Measurements from ENCODE around the gene CNEP1R1. TPM values are rescaled to one million over a fixed set of nuclear protein-coding genes. Genes with fewer than 3 reads are reported as not detected.

CNEP1R1 gene
- total RNA-seq, 1 donor from 2014 or later: 21.8 TPM

DNA sequence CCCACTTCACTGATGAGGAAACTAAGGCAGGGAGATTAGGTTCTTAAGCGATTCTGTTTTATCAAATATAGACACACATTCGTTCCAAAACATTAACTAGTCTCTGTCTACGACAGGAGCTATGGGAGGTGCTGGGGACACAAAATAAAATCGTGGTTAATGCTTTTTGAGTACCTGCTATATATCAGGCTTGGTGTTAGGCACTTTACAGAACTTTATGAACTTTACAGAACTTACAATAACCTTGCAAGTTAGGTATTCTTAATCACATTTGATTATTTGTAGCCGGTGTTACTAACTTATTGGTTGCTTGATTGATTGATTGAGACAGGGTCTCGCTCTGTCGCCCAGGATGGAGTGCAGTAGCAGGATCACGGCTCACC lies 40.2 kb downstream of the CNEP1R1 start:
- DNase-seq (ENCODE audit: low read depth in 2 of 2): no peak

DNA sequence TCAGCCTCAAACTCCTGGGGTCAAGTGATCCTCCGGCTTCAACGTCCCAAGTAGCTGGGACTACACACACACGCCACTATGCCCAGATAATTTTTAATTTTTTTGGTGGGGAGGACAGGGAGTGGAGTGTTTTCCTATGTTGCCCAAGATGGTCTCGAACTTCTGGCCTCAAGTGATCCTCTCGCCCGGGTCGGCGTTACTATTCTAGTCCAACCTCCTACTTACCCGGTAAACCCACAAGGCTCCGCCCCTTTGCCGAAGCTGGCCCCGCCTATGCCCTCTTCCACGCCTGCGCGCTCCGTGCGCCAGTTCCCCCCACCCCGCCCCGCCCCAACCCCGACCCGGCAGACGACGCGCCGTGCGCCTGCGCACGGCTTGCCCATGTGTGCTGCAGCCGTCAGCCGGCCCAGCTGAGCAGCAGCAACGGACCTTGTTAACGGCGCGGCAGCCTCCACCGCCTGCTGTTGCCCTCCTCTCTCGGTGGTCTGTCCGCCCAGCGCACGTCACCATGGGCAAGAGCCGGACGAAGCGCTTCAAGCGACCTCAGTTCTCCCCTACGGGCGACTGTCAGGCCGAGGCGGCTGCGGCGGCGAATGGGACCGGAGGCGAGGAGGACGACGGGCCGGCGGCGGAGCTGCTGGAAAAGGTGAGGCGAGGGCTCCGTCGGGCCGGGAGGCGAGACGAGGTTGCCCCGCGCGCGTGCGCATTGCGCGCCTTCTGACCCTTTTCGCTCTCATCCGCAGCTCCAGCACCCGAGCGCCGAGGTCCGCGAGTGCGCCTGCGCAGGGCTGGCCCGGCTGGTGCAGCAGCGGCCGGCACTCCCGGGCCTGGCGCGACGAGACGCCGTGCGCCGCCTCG lies 40.8 kb downstream of the CNEP1R1 start, which contains the start of gene HEATR3:
Gene HEATR3, plus strand, starts transcription at position 347 of the 858 bp plus-strand sequence. Its CDS starts 162 bp downstream, at position 509.
- peak; percentile 84 to 93 for DNase-seq (ENCODE audit: low read depth in 2 of 2)

DNA sequence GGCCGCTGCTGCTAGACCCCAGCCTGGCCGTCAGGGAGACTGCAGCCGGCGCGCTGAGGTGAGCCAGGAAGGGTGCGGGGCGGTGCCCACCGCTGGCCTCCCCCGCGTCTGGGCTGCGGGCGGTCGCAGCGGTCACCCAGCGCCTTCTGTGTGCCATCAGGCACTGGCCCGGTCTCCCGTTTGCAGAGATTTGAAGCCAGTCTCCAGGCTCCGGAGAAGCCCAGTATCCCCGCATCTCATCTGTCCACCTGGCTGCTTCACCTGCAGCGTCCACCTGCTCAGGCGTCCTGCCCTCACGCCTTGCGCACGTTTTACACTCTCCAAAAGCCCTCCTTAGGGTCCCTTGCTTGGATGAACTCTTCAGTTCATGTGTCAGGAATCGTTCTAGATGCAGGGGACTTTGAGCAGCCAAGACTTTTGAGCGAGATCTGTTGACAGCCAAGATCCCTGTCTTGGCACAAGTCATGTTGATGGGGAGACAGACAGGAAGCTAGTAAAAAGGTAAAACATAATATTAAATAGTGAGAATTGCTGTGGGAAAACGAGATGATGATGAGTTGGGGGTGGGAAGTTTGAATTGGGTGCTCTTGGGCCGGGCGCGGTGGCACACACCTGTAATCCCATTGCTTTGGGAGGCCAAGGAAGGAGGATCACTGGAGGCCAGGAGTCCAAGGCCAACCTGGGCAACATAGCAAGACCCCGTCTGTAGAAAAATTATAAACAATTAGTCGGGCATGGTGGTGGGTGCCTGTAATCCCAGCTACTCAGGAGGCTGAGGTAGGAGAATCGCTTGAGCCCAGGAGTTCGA lies 41.7 kb downstream of the CNEP1R1 start:
- DNase-seq (ENCODE audit: low read depth in 2 of 2): no peak

DNA sequence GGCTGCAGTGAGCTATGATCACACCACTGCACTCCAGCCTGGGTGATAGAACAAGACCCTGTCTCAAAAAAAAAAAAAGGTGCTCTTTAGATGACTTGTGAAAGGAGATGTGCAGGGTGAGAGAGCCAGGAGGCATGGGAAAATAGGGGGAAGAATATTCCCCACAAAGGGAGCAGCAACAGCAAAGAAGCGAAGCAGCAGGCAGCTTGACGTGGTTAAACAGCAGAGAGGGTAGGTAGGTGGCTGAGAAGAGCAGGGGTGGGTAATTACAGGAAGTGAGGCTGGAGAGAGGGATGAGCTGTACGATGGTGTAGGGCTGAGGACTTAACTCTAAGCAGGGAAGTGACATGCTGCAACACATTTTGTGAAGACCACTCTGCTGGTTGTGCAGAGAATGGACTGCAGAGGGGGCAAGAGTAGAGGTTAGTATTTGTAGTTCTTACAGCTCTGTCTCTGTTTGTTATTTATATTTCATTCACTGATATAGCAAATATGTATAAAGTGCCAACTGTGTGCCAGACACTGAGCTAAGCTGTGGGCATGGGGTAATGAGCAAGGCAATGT lies 42.3 kb downstream of the CNEP1R1 start:
- peak; percentile 68 to 75 for DNase-seq (ENCODE audit: low read depth in 2 of 2)

DNA sequence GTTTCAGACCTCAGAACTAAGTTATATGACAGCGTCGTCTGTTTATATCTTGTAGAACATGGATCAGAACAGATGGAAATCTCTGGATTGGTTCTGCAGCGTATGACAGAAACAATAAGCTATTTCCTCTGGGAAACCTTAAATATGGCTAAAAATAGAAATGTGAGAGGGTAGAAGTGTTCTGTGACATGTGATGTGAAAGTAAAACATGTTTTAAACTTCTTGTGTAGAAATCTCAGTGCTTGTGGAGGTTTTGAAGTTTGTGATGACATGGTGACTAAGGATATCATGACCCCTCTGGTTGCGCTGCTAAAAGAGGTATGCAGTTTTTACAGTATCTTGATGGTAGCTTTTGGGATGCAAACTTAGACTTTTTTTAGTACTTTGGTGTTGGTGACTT lies 43.5 kb downstream of the CNEP1R1 start:
- DNase-seq (ENCODE audit: low read depth in 2 of 2): peak in 1 of 2 donors; percentile 39

DNA sequence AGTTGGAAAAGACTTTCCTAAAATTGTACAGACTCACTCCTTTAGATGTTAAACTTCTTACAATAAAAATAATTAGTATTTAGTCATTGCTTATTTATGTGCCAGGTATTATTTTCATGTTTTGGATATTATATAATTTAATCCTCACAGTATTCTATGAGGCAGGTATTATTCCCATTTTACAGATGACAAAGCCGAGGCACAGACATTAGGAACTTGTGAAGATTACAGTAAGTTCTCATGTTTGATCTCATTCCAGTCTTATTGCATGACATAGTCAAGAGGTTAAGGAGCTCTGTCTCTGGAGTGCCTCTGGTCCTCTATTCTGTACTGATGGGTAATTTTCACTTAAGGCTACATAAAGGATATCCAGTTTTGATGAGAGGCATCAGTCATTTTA lies 44.0 kb downstream of the CNEP1R1 start:
- DNase-seq (ENCODE audit: low read depth in 2 of 2): no peak

DNA sequence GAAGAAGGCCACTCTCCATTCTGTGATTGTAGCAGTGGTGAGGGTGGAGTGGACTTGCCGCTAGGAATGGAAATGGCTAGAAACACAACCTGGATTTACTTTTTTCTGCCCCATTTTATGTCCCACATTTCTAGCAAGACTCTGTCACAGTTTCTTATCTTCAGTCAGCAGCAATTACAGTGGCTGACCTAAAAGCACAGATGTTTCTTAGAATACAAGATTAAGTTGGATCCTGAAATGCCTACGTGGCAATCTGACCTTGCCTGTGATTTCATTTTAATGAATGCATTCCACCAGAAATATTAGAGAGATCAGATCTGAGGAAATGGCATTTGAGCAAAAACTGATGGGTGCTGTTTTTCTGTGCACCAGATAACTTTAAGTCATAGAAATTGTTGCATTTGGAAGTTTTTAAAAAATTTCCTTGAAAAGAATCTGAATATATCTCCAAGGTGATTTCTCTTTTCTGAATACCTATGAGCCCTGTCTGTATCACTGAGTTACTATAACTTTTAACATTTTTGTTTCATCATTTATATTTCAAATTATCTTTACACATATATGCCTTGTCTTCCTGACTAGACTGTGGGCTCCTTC lies 46.1 kb downstream of the CNEP1R1 start:
- DNase-seq (ENCODE audit: low read depth in 2 of 2): no peak

DNA sequence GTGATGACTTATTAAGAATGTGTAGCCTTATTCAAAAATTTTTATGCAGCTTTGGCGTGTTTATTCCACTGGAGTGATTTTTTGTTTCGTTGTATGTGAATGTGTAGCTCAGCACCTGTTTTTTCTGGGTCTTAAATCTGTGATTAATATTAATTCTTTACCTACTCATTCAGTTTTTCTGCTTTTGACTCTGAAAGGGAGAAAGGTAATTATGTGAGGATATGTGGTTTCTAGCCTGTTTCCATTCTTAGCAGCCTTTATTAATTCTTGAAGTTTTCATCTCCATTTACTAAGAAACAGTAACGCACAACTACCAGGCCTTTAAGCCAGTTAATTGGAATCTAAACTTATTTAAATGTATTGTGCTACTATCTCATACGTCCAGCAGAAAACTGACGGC lies 47.7 kb downstream of the CNEP1R1 start:
- DNase-seq (ENCODE audit: low read depth in 2 of 2): no peak

DNA sequence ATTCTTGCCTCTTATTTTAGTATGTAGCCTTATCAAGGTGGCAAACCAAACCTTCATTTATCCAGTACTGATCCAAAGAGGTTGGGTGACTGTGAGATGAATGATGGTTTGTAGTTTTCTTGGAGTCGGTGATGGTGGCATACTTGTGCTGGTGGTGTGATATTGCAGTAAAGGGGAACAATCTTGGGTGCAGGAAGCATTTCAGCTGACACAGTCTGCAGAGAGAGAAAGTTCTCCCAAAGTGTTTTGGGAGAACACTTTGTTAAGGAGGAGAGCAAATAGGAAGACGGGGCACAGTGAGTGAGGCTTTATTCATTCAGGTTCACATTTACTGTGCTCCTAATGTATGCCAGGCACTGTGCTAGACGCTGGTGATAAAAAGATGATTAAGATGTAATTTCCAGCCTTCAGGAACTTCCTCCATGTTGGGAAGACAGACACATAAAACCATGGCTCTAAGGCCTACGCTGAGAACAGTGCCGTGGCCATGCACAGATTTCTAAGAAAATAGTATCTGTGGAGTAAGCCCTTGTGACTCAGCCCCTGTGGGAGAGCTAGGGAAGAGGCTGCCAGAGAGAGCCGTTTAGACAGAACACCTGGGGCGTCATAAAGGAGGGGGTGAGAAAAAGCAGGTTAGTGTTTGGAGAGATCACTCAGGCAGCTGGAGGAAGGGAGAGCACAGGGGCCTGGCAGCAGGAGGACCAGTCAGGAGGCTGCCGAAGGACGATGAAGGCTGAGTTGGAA lies 54.5 kb downstream of the CNEP1R1 start:
- DNase-seq (ENCODE audit: low read depth in 2 of 2): no peak

DNA sequence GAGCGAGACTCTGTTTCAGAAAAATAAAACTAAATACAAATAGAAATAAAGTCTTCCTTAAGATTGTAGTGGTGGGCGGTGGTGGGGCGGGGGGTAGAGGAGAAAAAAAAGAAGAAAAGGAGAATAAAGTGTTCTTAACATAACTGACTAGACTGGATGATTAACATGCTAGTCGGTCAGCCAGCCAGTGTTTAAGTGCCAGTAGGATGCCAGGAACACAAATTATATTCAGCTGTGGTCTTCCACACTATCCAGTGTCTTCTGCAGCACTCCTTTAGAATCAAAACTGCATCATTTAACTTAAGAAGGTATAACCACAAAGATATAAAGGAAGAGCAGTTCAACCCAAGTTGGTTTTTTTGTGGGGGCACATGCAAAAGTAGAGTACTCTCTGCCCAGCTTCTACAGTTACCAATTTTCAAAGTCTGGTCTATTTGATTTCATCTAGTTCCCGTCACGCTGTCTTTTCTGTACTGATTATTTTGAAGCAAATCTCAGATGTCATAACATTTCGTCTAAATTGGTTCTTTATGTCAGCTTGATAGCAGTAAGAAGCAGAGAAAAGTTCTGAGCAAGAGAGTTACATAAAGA lies 56.5 kb downstream of the CNEP1R1 start:
- no peak for DNase-seq (ENCODE audit: low read depth in 2 of 2)

DNA sequence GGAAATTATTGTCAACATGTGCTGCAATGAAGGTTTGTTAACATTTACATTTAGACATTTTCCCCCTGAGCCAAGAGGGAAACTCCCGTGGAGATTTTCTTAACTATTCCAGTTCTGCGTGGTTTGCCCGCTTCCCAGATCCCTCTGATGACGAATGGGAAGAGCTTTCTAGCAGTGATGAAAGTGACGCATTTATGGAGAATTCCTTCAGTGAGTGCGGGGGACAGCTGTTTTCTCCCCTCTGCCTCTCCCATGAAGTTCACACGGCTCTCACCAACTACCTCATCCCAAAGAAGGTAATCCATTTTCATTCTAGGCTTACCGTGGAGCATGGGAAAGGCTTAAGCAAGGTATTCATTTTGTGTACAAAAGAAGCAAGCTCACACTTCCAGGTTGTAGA lies 59.0 kb downstream of the CNEP1R1 start:
- DNase-seq (ENCODE audit: low read depth in 2 of 2): no peak

DNA sequence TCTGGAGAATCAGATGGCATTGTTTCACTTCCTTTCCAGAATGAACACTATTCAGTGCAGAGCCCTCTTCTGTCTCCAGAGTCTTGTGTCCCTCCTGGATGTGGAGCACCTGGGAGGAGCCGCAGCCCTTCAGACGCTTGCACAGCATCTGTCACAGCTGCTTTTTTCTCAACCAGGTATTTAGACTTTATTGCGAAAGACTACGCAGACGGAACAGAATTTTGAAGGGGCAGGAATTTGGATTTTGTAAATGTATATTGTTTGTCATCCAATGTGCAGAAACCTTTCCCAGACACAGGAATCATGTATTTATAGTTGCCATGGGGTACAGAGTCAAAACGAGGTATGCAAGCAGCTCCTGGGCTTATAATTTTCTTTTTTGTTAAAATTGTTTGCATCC lies 61.2 kb downstream of the CNEP1R1 start:
- DNase-seq (ENCODE audit: low read depth in 2 of 2): no peak

Other genes starting within 250 kb of the CNEP1R1 start
- 3.9 and 7.7 TPM in 2 replicates for gene ZNF423, start 169.1 kb upstream of the CNEP1R1 start, total RNA-seq
- gene HEATR3, start 40.7 kb downstream of the CNEP1R1 start, total RNA-seq: 25.7 and 26.2 TPM in 2 replicates
- gene TENT4B, start 128.1 kb downstream of the CNEP1R1 start, total RNA-seq: 6.5 and 6.7 TPM in 2 replicates
- gene ADCY7, start 241.3 kb downstream of the CNEP1R1 start, total RNA-seq: 2.8 and 8.5 TPM in 2 replicates